ENCODE measurements around the gene F7.

Gene F7

GRCh38 chr13:113119822-113120189 lies 14.2 kb downstream of the F7 start:
- DNase-seq: no peak

GRCh38 chr13:113120300-113121182 lies 14.9 kb downstream of the F7 start:
- no peak for DNase-seq

- no peak for DNase-seq
Observed at GRCh38 chr13:113121183-113121927, 15.8 kb downstream of the F7 start.

- DNase-seq: no peak
Observed at GRCh38 chr13:113121928-113122471, 16.4 kb downstream of the F7 start.

GRCh38 chr13:113122550-113123225 lies 17.1 kb downstream of the F7 start, which contains the start of gene F10:
Gene F10, plus strand, starts transcription at chr13:113122799. Its CDS starts 57 bp downstream, at chr13:113122856.
- DNase-seq: no peak

- DNase-seq: no peak
Observed at GRCh38 chr13:113123226-113124201, 17.9 kb downstream of the F7 start.

GRCh38 chr13:113124211-113124970 lies 18.8 kb downstream of the F7 start:
- no peak for DNase-seq

GRCh38 chr13:113125506-113126264 lies 20.1 kb downstream of the F7 start:
- DNase-seq: no peak

- DNase-seq: no peak
Observed at GRCh38 chr13:113126265-113127150, 20.9 kb downstream of the F7 start.

GRCh38 chr13:113129480-113129879 lies 23.9 kb downstream of the F7 start:
- DNase-seq: no peak

- no peak for DNase-seq
Observed at GRCh38 chr13:113129921-113130750, 24.5 kb downstream of the F7 start.

- DNase-seq: no peak
Observed at GRCh38 chr13:113135281-113135760, 29.7 kb downstream of the F7 start.

GRCh38 chr13:113137691-113138298 lies 32.2 kb downstream of the F7 start:
- DNase-seq: no peak

GRCh38 chr13:113138792-113139551 lies 33.4 kb downstream of the F7 start:
- no peak for DNase-seq

- no peak for DNase-seq
Observed at GRCh38 chr13:113139577-113139976, 34.0 kb downstream of the F7 start.

GRCh38 chr13:113140677-113141600 lies 35.3 kb downstream of the F7 start:
- no peak for DNase-seq

Data from NCI-H446 treated with DMSO at 0.1 percent for 48 hours (cell line).